Smooth muscle cell (in vitro differentiated cells): ENCODE data around the gene BICC1. TPM values are rescaled to one million over a fixed set of nuclear protein-coding genes. Genes with fewer than 3 reads are reported as not detected.

Experiments used
- DNase-seq: peaks from one replicate; lab custom pipeline; 2025; ENCODE audit not compliant: unreplicated experiment; lab: John Stamatoyannopoulos, UW
- H2AFZ ChIP-seq: fragments of 200-600 bp; sonication (generic); 2 replicates; pipeline ENCODE4 v1.6.0; 2016; ENCODE audit warnings: antibody characterized with exemption, low read depth, mild to moderate bottlenecking
- H3F3A ChIP-seq: fragments of 200-600 bp; sonication (generic); 2 replicates; pipeline ENCODE4 v1.6.0; 2017; ENCODE audit warnings: antibody characterized with exemption, low read depth
- H3K27ac ChIP-seq: fragments of 200-600 bp; sonication (generic); 2 replicates; pipeline ENCODE4 v1.5.1; 2016; ENCODE audit warnings: low read depth, mild to moderate bottlenecking
- H3K27me3 ChIP-seq: fragments of 200-600 bp; sonication (generic); 2 replicates; pipeline ENCODE4 v1.6.1; 2016; ENCODE audit warnings: low read depth, mild to moderate bottlenecking
- H3K36me3 ChIP-seq: fragments of 200-600 bp; sonication (generic); 2 replicates; pipeline ENCODE4 v1.5.1; 2016; ENCODE audit warnings: low read depth
- H3K4me1 ChIP-seq: fragments of 200-600 bp; sonication (generic); 2 replicates; pipeline ENCODE4 v1.5.1; 2016; ENCODE audit warnings: low read depth
- H3K4me2 ChIP-seq: fragments of 200-600 bp; sonication (generic); 2 replicates; pipeline ENCODE4 v1.6.0; 2016; ENCODE audit warnings: mild to moderate bottlenecking
- H3K4me3 ChIP-seq: fragments of 200-600 bp; sonication (generic); 2 replicates; pipeline ENCODE4 v1.5.1; 2016; ENCODE audit warnings: mild to moderate bottlenecking
- H3K79me2 ChIP-seq: fragments of 200-600 bp; sonication (generic); 2 replicates; pipeline ENCODE4 v1.6.0; 2016; ENCODE audit warnings: low read depth, mild to moderate bottlenecking
- H3K9ac ChIP-seq: fragments of 200-600 bp; sonication (generic); 2 replicates; pipeline ENCODE4 v1.6.0; 2016; ENCODE audit warnings: low read depth
- H3K9me3 ChIP-seq: fragments of 200-600 bp; sonication (generic); replicated peaks from 2 replicates; pipeline ENCODE4 v1.5.1; 2016; ENCODE audit warnings: low read depth
- H4K20me1 ChIP-seq: fragments of 200-600 bp; sonication (generic); 2 replicates; pipeline ENCODE4 v1.6.0; 2016; ENCODE audit warnings: low read depth
- CTCF ChIP-seq: fragments of 200-600 bp; sonication (generic); IDR thresholded peaks from 2 replicates; pipeline ENCODE4 v1.5.1; 2017; ENCODE audit warnings: borderline replicate concordance, mild to moderate bottlenecking, antibody characterized with exemption; ENCODE audit not compliant: insufficient read depth, poor library complexity, severe bottlenecking
- WGBS: methylation state at CpG from one replicate; pipeline ENCODE4 v1.1.7; 2016; ENCODE audit warnings: low lambda C conversion rate; 5-methylcytosine and 5-hydroxymethylcytosine counted together
- polyA plus RNA-seq: library from polyadenylated mRNA; unstranded; fragments of >200 nt; fragmentation: Nextera tagmentation; extraction: Ambion mirVana; gene quantifications from 2 replicates; pipeline ENCODE4 v1.2.1, GENCODE V29; 2016
- total RNA-seq: library from RNA; depleted of rRNA; stranded (reverse); fragments of >200 nt; gene quantifications from 2 replicates; pipeline ENCODE4 v1.2.3, GENCODE V29; 2014

Gene BICC1
- total and polyA plus RNA-seq, 2 experiments from 2014 or later = 7.9 to 23.0 TPM

GRCh38 chr10:58700591-58700990 is 187.9 kb downstream of the BICC1 start:
- peaks cover 16% of the 10 kb centered on the region for H3K79me2 ChIP-seq

GRCh38 chr10:58701405-58702135 is 188.9 kb downstream of the BICC1 start:
- no peak overlapping the region for H3K4me3 ChIP-seq
- peaks cover 19% of the 10 kb centered on the region for H4K20me1 ChIP-seq
- TF ChIP-seq CTCF = no peak
- H3K27me3 ChIP-seq = no peaks in the 10 kb centered on the region
- no peak overlapping the region for H3K9ac ChIP-seq
- H3K27ac ChIP-seq = no peak overlapping the region
- no peaks in the 10 kb centered on the region for H3K4me1 ChIP-seq
- H3K4me2 ChIP-seq = no peak overlapping the region
- no peaks in the 10 kb centered on the region for H3F3A ChIP-seq
- H3K9me3 ChIP-seq = no peaks in the 10 kb centered on the region
- WGBS = 82% methylated on average over 6 of the region's 6 CpGs
- no peak overlapping the region for H2AFZ ChIP-seq
- H3K79me2 ChIP-seq = peaks cover 8% of the 10 kb centered on the region
- DNase-seq = no peak
- no peaks in the 10 kb centered on the region for H3K36me3 ChIP-seq

More at GRCh38 chr10:58700591-58700990, 187.9 kb downstream of the BICC1 start:
- H3K9ac ChIP-seq = no peak overlapping the region
- H3F3A ChIP-seq = no peaks in the 10 kb centered on the region
- no peak for DNase-seq
- no peaks in the 10 kb centered on the region for H3K9me3 ChIP-seq
- 92% methylated on average over 1 of the region's 1 CpG for WGBS
- H3K27ac ChIP-seq = no peak overlapping the region
- no peaks in the 10 kb centered on the region for H3K27me3 ChIP-seq
- TF ChIP-seq CTCF = no peak
- peaks cover 22% of the 10 kb centered on the region for H4K20me1 ChIP-seq
- no peak overlapping the region for H3K4me2 ChIP-seq
- no peaks in the 10 kb centered on the region for H3K36me3 ChIP-seq
- H2AFZ ChIP-seq = no peak overlapping the region
- no peaks in the 10 kb centered on the region for H3K4me1 ChIP-seq
- no peak overlapping the region for H3K4me3 ChIP-seq

DNA sequence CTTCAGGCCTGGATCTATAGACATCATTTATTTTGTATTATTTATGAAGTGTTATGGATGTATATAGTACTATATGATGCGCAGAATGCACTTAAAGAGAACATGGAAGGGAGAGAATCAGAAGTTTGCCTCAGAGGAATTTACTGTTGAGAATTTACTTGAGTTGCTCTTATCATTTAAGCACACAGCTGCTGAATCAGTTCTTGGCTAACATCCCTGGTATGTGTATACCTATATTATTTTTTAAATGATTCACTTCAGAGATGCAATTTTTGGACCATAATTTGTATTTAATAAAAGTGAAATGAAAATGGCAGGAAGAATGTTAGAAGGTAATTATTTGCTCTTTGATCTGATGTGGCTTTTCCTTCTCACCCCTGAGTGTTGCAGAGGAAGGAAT is 191.6 kb downstream of the BICC1 start:
- H3K9me3 ChIP-seq = no peaks in the 10 kb centered on the region
- no peaks in the 10 kb centered on the region for H3K4me1 ChIP-seq
- H3K27ac ChIP-seq = peak overlapping the region; percentile 25
- 100% methylated on average over 1 of the region's 1 CpG for WGBS
- H2AFZ ChIP-seq = no peak overlapping the region
- H3K4me2 ChIP-seq = no peak overlapping the region
- peaks cover 3% of the 10 kb centered on the region for H4K20me1 ChIP-seq
- TF ChIP-seq CTCF = no peak
- H3K4me3 ChIP-seq = no peak overlapping the region
- H3K79me2 ChIP-seq = peaks cover 4% of the 10 kb centered on the region
- no peaks in the 10 kb centered on the region for H3F3A ChIP-seq
- no peaks in the 10 kb centered on the region for H3K36me3 ChIP-seq
- DNase-seq = no peak
- H3K9ac ChIP-seq = no peak overlapping the region
- no peaks in the 10 kb centered on the region for H3K27me3 ChIP-seq

DNA sequence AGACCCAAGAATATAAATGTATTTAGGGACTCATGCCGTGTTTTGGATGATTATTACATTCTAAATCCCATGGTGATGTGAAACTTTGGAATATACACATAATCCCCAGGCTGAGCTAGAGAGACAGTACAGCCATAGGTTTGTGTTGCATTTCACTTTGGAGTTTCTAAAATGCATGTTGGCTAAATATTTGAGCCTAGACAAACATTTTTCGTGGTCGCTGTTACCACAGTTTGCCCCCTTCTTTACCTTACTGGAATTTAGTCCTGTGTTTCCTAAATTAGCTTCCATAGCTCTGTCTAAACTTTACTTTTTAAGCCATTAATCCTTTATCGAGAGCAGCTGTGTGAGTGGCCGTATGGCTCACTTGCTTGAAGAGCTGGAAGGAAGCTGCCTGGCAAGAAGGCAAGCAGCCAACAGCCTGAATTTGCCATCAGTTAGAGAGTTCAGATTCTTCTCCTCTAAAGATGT is 192.0 kb downstream of the BICC1 start:
- Histone ChIP-seq H4K20me1 (peaks cover 3% of the 10 kb centered on the region), H3K4me1 (no peaks in the 10 kb centered on the region), H3K27ac (peak overlapping the region; percentile 25), H3K9ac (no peak overlapping the region), H3F3A (no peaks in the 10 kb centered on the region), H3K4me3 (no peak overlapping the region), H3K79me2 (peaks cover 7% of the 10 kb centered on the region), H2AFZ (no peak overlapping the region), H3K27me3 (no peaks in the 10 kb centered on the region), H3K36me3 (no peaks in the 10 kb centered on the region), H3K9me3 (no peaks in the 10 kb centered on the region), H3K4me2 (no peak overlapping the region)
- 26% methylated on average over 5 of the region's 5 CpGs for WGBS
- DNase-seq = no peak
- TF ChIP-seq CTCF = no peak
